SK-N-SH (cell line): ENCODE measurements around the gene CATSPER4.

Source experiments
- GATA2 ChIP-seq: sonication (generic); formaldehyde crosslinking; IDR thresholded peaks from 2 replicates; pipeline ENCODE4 v1.5.0; 2020; ENCODE audit warnings: mild to moderate bottlenecking, missing genetic modification reagents
- POLR2AphosphoS5 ChIP-seq: IDR thresholded peaks from 2 replicates; pipeline ENCODE4 v1.6.1; 2012; ENCODE audit warnings: low read depth, low read length
- TEAD4 ChIP-seq: IDR thresholded peaks from 2 replicates; pipeline ENCODE4 v1.4.0; 2012; ENCODE audit warnings: mild to moderate bottlenecking, borderline replicate concordance; ENCODE audit not compliant: insufficient read depth
- TF ChIP-seq, protein P1 (sequence below): fragments of 200-600 bp; sonication (generic); IDR thresholded peaks from 2 replicates; pipeline ENCODE4 v1.6.1; 2017; ENCODE audit warnings: antibody characterized with exemption, mild to moderate bottlenecking, moderate library complexity

DNA sequence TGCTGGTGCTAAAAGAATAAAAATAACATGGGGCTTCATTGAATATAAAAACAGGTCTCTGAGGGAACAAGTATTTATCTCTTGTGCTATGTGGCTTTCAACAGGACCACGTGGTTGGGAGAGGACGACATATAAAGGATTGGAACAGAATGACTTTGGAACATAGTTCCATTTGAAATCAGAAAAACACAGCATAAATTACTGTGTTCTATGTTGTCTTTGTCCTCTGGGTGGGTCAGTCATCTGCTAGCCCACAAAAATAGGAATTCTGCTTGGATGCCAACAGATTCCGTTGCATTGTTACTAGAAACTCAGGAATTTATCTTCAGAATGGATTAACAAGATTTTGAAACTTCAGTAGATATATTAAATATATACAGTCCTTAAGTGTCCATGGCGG is 49.5 kb downstream of the CATSPER4 start:
- TF ChIP-seq, protein P1, sequence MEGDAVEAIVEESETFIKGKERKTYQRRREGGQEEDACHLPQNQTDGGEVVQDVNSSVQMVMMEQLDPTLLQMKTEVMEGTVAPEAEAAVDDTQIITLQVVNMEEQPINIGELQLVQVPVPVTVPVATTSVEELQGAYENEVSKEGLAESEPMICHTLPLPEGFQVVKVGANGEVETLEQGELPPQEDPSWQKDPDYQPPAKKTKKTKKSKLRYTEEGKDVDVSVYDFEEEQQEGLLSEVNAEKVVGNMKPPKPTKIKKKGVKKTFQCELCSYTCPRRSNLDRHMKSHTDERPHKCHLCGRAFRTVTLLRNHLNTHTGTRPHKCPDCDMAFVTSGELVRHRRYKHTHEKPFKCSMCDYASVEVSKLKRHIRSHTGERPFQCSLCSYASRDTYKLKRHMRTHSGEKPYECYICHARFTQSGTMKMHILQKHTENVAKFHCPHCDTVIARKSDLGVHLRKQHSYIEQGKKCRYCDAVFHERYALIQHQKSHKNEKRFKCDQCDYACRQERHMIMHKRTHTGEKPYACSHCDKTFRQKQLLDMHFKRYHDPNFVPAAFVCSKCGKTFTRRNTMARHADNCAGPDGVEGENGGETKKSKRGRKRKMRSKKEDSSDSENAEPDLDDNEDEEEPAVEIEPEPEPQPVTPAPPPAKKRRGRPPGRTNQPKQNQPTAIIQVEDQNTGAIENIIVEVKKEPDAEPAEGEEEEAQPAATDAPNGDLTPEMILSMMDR = no peak
- TF ChIP-seq GATA2 (CRISPR knock-in tag) = no peak
- TF ChIP-seq TEAD4 = no peak
- TF ChIP-seq POLR2AphosphoS5 = no peak
